Gastroesophageal sphincter (tissue), 3 donors: ENCODE data around the gene CD55.

Experiments used
- CTCF ChIP-seq, 4 experiments: fragments of 200-600 bp in 2 of 4; fragments of 450-650 bp in 2 of 4; sonication (generic) in 1 of 4; IDR thresholded peaks; one replicate each; pipeline ENCODE4 v1.5.1; 2017 to 2019; ENCODE audit warnings: antibody characterized with exemption in 4 of 4, mild to moderate bottlenecking in 2 of 4, moderate library complexity in 2 of 4
- POLR2A ChIP-seq, 2 donors: fragments of 450-650 bp; IDR thresholded peaks; one replicate each; pipeline ENCODE4 v1.6.1; 2017; ENCODE audit warnings: antibody characterized with exemption in 2 of 2, mild to moderate bottlenecking in 2 of 2, moderate library complexity in 1 of 2
- POLR2AphosphoS5 ChIP-seq: sonication (generic); formaldehyde crosslinking; IDR thresholded peaks from one replicate; pipeline ENCODE4 v1.6.1; 2017; ENCODE audit warnings: antibody characterized with exemption

GRCh38 chr1:207282496-207283380 lies 38.7 kb upstream of the CD55 start:
- TF ChIP-seq CTCF (IDR thresholded peaks at IDR 0.05) (no peak), POLR2AphosphoS5 (no peak), POLR2A (IDR thresholded peaks at IDR 0.05) (no peak)
